Stomach (tissue), 9 donors: Measurements from ENCODE around the gene AGBL4. TPM values are rescaled to one million over a fixed set of nuclear protein-coding genes. Genes with fewer than 3 reads are reported as not detected.

ENCODE experiments used
- DNase-seq, 2 donors: peaks; one replicate each; pipeline versions ENCODE4 v3.0.0 to v3.0.0-alpha.2; 2013 to 2019
- H3K27ac ChIP-seq, 5 donors: fragments of 200-600 bp in 4 of 5; sonication (generic) in 4 of 5; one replicate each; pipeline ENCODE4 v1.5.1; 2013 to 2019; ENCODE audit warnings: mild to moderate bottlenecking in 1 of 5, moderate library complexity in 1 of 5
- H3K27me3 ChIP-seq, 3 donors: fragments of 200-600 bp; sonication (generic); one replicate each; pipeline ENCODE4 v1.5.1; 2017 to 2019; ENCODE audit warnings: mixed run types in 1 of 3
- H3K36me3 ChIP-seq, 4 donors: fragments of 200-600 bp; sonication (generic); 1 replicate in 3 of 4; 2 replicates in 1 of 4; pipeline ENCODE4 v1.5.1; 2016 to 2019
- H3K4me1 ChIP-seq, 4 donors: fragments of 200-600 bp; sonication (generic); one replicate each; pipeline ENCODE4 v1.5.1; 2016 to 2019
- H3K4me3 ChIP-seq, 4 donors: fragments of 200-600 bp; sonication (generic) in 3 of 4; one replicate each; pipeline ENCODE4 v1.5.1; 2016 to 2019; ENCODE audit warnings: mild to moderate bottlenecking in 1 of 4
- H3K9me3 ChIP-seq, 4 donors: fragments of 200-600 bp; sonication (generic); one replicate each; pipeline ENCODE4 v1.5.1; 2016 to 2019
- EP300 ChIP-seq: sonication (generic); formaldehyde crosslinking; IDR thresholded peaks from one replicate; pipeline ENCODE4 v1.6.1; 2017; ENCODE audit warnings: antibody characterized with exemption
- POLR2A ChIP-seq, 4 donors: fragments of 450-650 bp; IDR thresholded peaks; one replicate each; pipeline ENCODE4 v1.6.1; 2016; ENCODE audit warnings: antibody characterized with exemption in 4 of 4, control low read depth in 2 of 4, mild to moderate bottlenecking in 1 of 4, moderate library complexity in 1 of 4
- POLR2AphosphoS5 ChIP-seq, 3 donors: sonication (generic); formaldehyde crosslinking; IDR thresholded peaks; one replicate each; pipeline ENCODE4 v1.6.1; 2016; ENCODE audit warnings: antibody characterized with exemption in 3 of 3
- WGBS, 5 donors: extraction: QIAGEN DNeasy Blood & Tissue Kit in 3 of 5; methylation state at CpG; one replicate each; pipeline versions ENCODE4 v1.1.5 to v1.1.7; 2013 to 2018; 5-methylcytosine and 5-hydroxymethylcytosine counted together
- intact Hi-C: fragments of 100-400 bp; cut with DNase I; formaldehyde crosslinking; loops from one replicate; pipeline ENCODE4 v1.15.1; 2023; ENCODE audit warnings: low total_unique reads
- polyA plus RNA-seq, 3 donors: library from polyadenylated mRNA; stranded (reverse); fragments of 200-250 nt; gene quantifications; one replicate each; pipeline ENCODE4 v1.2.3, GENCODE V29; 2013
- total RNA-seq, 5 donors: library from RNA; depleted of rRNA; stranded (reverse); fragments of >200 nt; gene quantifications; one replicate each; pipeline versions ENCODE4 v1.1.0 to v1.2.3, GENCODE V29; 2014 to 2016
- TF ChIP-seq, protein P1 (sequence below), 7 experiments: fragments of 450-650 bp in 4 of 7; fragments of 200-600 bp in 3 of 7; sonication (generic) in 3 of 7; IDR thresholded peaks; one replicate each; pipeline ENCODE4 v1.5.1; 2016 to 2019; ENCODE audit warnings: antibody characterized with exemption in 7 of 7, control low read depth in 2 of 7, mild to moderate bottlenecking in 1 of 7
- donor health status: healthy with polysubstance abuse.
- donor health status: Bipolar disorder and iron deficiency.
- donor health status: healthy.

The AGBL4 gene
- total and polyA plus RNA-seq, 8 donors: 0.92 TPM; not detected in 7

- no peak for TF ChIP-seq EP300
- TF ChIP-seq POLR2AphosphoS5 (IDR thresholded peaks at IDR 0.05): no peak
- TF ChIP-seq POLR2A (IDR thresholded peaks at IDR 0.05): no peak
- TF ChIP-seq, protein P1, sequence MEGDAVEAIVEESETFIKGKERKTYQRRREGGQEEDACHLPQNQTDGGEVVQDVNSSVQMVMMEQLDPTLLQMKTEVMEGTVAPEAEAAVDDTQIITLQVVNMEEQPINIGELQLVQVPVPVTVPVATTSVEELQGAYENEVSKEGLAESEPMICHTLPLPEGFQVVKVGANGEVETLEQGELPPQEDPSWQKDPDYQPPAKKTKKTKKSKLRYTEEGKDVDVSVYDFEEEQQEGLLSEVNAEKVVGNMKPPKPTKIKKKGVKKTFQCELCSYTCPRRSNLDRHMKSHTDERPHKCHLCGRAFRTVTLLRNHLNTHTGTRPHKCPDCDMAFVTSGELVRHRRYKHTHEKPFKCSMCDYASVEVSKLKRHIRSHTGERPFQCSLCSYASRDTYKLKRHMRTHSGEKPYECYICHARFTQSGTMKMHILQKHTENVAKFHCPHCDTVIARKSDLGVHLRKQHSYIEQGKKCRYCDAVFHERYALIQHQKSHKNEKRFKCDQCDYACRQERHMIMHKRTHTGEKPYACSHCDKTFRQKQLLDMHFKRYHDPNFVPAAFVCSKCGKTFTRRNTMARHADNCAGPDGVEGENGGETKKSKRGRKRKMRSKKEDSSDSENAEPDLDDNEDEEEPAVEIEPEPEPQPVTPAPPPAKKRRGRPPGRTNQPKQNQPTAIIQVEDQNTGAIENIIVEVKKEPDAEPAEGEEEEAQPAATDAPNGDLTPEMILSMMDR (IDR thresholded peaks at IDR 0.05): no peak
- H3K27ac ChIP-seq: no peak overlapping the region
- 71 to 97% (median 86%) methylated on average over 2 of the region's 2 CpGs for WGBS, 5 donors
- no peaks in the 10 kb centered on the region for H3K9me3 ChIP-seq
- intact Hi-C loops: no loop called here
- H3K4me1 ChIP-seq: no peaks in the 10 kb centered on the region
- H3K36me3 ChIP-seq: no peaks in the 10 kb centered on the region
- H3K27me3 ChIP-seq: no peaks in the 10 kb centered on the region
- H3K4me3 ChIP-seq: no peak overlapping the region
- DNase-seq: no peak
Measured at GRCh38 chr1:48668339-48668738, 1355.4 kb downstream of the AGBL4 start.

DNA sequence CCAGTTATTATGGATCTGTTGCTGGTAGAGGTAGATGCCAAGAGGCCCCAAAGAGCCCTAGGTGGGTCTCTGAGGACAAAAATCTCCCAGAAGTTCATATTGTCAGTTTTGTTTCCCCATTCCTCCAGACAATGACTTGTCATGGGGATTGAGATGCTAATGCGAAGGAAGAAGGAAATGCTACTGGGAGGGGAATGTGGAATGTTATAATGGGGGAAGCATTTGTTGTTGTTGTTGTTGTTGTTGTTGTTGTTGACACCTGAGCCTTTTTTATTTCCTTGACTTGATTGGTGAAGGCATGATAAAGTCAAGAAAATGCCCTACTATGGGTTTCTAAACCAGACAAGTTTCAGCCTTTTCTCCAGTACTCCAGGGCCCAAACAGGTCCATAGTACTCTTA lies 1356.0 kb downstream of the AGBL4 start:
- H3K4me1 ChIP-seq: no peaks in the 10 kb centered on the region
- H3K9me3 ChIP-seq: no peaks in the 10 kb centered on the region
- WGBS, 5 donors: 60 to 95% (median 91%) methylated on average over 1 of the region's 1 CpG

GRCh38 chr1:48665708-48666407 lies 1357.9 kb downstream of the AGBL4 start:
- no peak for DNase-seq
- Histone ChIP-seq H3K36me3 (no peaks in the 10 kb centered on the region), H3K27ac (no peak overlapping the region), H3K9me3 (no peaks in the 10 kb centered on the region), H3K4me3 (no peak overlapping the region), H3K4me1 (no peaks in the 10 kb centered on the region), H3K27me3 (no peaks in the 10 kb centered on the region)
- intact Hi-C loops: no loop called here
- TF ChIP-seq, protein P1 (IDR thresholded peaks at IDR 0.05): no peak
- WGBS, 5 donors: 75 to 91% (median 82%) methylated on average over 6 of the region's 6 CpGs

More for the DNA sequence above, 1356.0 kb downstream of the AGBL4 start:
- no peak overlapping the region for H3K4me3 ChIP-seq
- H3K27ac ChIP-seq: no peak overlapping the region
- DNase-seq: no peak
- intact Hi-C loops: no loop called here
- no peaks in the 10 kb centered on the region for H3K27me3 ChIP-seq
- H3K36me3 ChIP-seq: no peaks in the 10 kb centered on the region
- TF ChIP-seq EP300 (no peak), POLR2A (IDR thresholded peaks at IDR 0.05) (no peak), POLR2AphosphoS5 (IDR thresholded peaks at IDR 0.05) (no peak)
- TF ChIP-seq, protein P1 (IDR thresholded peaks at IDR 0.05): no peak

DNA sequence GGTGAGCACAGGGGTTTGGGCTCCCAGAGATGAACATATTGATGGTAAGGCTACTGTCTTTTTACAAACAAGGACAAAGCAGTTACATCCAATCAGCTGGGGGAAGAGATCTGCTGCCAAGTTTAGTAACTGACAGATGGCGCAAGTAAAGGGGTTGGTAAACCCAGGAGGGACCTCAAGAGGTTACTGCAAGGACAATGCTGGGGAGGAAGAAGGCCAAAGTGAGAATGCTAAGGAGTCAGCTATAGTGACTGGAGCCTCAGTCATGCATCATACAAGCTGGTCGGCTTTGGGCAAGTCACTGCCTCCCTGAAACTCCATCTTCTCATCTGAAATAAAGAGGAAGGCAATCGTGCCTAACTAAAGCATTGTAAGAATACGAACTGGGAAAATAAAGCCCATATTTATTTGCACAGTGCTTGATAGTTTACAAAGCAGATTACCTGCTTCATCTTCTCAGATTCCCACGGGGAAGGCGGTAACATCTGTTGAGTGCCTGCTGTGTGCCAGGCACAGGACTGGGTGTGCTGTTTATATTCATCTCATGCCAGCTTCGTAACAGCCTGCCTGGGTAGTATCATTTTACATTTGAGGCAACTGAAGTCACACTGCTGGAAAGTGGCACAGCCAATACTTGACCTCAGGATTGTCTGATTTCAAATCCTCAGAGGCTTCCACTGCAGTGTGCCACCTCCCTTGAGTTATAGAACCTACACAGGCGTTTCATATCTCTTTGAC lies 1361.9 kb downstream of the AGBL4 start:
- WGBS, 5 donors: 49 to 60% (median 54%) methylated on average over 8 of the region's 8 CpGs
- H3K4me3 ChIP-seq: no peak overlapping the region
- TF ChIP-seq EP300 (no peak), POLR2A (IDR thresholded peaks at IDR 0.05) (no peak), POLR2AphosphoS5 (IDR thresholded peaks at IDR 0.05) (no peak)
- TF ChIP-seq, protein P1 (IDR thresholded peaks at IDR 0.05): no peak
- H3K9me3 ChIP-seq: no peaks in the 10 kb centered on the region
- no peak overlapping the region for H3K27ac ChIP-seq
- no peaks in the 10 kb centered on the region for H3K27me3 ChIP-seq
- H3K36me3 ChIP-seq: no peaks in the 10 kb centered on the region
- intact Hi-C loops: no loop called here
- H3K4me1 ChIP-seq: no peaks in the 10 kb centered on the region
- no peak for DNase-seq
